Activated CD4-positive, alpha-beta T cell treated with anti-CD3 and anti-CD28 coated beads for 1 hour (primary cell): Measurements from ENCODE around the gene EGF.
"Not testable (repeated sequence)": the region's sequence is repeated elsewhere in the genome, so short reads cannot be mapped to it uniquely, and the experiment has no call there.

ENCODE experiments used
- DNase-seq: peaks from one replicate; pipeline ENCODE4 v3.0.0-alpha.2; 2020

Gene EGF

DNA sequence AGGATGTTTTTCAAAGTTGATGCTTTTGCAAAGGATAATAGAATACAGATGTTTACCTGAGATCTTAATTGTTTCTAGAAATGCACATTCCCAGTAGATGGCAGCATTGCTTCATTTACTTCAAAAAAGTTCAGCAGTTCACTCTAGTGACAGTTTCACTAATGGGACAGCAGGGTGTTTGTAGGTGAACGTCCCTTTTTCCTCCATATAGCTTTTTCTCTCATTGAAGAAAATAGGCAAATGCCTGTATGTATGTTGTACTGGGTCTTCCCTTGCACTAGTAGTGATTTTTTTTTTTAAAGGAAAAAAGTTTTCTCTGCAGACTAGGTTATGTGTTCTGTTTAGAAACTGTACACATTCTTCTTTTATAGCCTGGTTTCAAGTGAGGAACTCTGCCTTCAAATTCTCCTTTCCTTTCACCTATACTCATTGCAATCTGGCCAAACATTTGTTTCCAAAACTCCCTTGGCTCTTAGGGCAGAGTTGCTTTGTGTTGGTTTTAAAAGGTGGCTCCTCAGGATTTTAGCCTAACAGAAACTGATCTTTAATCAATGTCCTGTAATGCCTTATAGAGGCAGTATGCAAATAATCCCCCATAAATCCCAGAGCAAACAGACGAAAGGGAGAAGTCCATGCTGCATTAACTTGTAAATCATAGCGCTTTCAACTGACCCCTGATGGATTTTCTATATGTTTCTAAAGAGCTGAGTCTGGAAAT lies 86.3 kb downstream of the EGF start:
- DNase-seq: no peak

DNA sequence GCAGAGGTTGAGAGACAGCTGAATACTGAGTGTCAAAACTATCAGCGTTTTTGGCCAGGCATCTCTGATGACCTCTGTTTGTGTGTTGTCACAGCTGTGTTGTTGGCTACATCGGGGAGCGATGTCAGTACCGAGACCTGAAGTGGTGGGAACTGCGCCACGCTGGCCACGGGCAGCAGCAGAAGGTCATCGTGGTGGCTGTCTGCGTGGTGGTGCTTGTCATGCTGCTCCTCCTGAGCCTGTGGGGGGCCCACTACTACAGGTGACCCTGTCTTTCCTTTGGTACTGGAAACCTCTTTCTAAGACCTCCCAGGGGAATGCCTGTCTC lies 86.9 kb downstream of the EGF start:
- no peak for DNase-seq

DNA sequence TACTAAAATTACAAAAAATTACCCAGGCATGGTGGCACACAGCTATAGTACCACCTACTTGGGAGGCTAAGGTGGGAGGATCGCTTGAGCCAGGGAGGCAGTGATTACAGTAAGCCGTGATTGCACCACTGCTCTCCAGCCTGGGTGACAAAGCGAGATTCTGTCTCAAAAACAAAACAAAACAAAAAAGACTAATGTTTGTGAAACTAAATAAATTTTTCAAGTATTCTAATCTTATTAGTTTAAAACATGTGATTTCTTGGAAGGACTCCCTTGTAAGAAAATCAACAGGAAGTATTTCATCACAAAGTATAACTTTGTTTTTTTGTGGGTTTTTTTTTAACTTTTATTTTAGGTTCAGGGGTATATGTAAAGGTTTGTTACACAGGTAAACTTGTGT lies 89.6 kb downstream of the EGF start:
- no peak for DNase-seq

GRCh38 chr4:110003401-110004187 lies 90.9 kb downstream of the EGF start:
- DNase-seq: no peak

DNA sequence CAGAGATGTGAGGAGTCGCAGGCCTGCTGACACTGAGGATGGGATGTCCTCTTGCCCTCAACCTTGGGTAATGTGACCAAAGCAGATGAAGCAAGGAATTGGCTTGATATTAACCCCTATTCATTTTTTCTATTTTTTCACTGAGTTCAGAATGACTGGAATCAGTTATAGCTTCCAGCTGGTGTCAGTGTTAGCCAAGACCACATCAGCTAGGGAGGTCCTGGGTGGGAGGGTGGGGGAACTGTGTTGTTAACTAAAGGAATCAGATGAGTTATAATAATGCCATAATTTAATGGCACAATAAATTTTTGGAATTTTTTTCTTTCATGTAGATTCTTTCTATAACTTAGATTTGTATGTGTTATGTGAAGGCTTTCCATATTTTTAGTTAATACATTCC lies 91.9 kb downstream of the EGF start:
- no peak for DNase-seq

GRCh38 chr4:110005461-110006056 lies 92.9 kb downstream of the EGF start:
- DNase-seq: no peak

GRCh38 chr4:110007217-110007616 lies 94.5 kb downstream of the EGF start:
- no peak for DNase-seq

- DNase-seq: no peak
These were observed 95.9 kb downstream of the EGF start for GRCh38 chr4:110008540-110008939.

- DNase-seq: no peak
These were observed 96.9 kb downstream of the EGF start for GRCh38 chr4:110009550-110009949.

DNA sequence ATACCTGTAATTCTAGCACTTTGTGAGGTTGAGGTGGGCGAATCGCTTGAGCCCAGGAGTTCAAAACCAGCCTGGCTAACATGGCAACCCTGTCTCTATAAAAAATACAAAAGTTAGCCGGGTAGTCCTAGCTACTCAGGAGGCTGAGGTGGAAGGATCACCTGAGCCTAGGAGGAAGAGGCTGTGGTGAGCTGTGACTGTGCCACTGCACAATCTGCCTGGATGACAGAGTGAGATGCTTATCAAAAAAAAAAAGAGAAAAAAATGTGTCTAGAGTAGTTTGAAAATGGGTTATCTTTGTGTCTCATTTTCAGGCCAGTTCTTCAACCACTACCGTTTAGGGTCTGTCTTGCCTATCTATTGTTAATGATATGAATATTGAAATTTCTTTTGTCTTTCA lies 98.1 kb downstream of the EGF start:
- no peak for DNase-seq

DNA sequence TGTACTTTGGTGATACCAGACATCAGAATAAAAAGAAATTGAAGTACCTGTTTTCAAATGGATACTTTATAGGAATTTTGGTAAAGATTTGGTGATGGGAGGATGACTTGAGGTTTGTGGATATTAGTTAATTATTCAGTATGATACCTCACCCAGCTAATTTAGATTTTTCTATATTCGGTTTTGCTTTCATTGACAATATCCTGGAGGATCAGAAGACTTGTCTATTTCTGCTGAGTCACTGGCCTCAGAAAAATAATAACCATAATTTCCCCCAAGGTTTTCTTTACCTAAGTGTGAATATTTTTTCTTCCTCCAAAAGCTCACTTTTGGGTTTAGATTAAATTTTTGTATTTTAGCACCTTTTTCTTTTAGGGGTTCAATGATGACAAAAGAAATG lies 100.2 kb downstream of the EGF start:
- DNase-seq: no peak

GRCh38 chr4:110014233-110014632 lies 101.5 kb downstream of the EGF start:
- DNase-seq: no peak

GRCh38 chr4:110019153-110019552 lies 106.5 kb downstream of the EGF start:
- DNase-seq: no peak

GRCh38 chr4:110020139-110020538 lies 107.5 kb downstream of the EGF start:
- no peak for DNase-seq

GRCh38 chr4:110020646-110021443 lies 108.2 kb downstream of the EGF start:
- DNase-seq: no peak

GRCh38 chr4:110022457-110022856 lies 109.8 kb downstream of the EGF start:
- DNase-seq: no peak

DNA sequence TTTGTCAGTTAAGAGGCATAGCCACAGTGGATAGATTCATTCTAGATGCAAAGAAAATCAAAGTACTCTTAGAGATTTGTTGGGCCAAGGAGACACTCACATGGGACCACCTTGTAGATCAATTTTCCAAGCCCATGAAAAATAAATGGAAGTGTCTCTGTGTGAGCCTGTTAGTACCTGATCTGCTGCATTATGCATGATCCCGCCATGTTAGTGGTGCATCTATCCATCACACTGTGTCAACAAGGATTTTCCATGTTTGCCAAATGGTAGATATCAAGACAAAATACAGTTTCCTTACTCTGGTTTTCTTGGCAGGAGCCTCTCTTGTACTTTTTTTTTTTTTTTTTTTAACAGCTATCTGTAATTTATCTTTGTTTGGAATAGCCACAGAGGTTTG lies 112.4 kb downstream of the EGF start:
- DNase-seq: no peak

DNA sequence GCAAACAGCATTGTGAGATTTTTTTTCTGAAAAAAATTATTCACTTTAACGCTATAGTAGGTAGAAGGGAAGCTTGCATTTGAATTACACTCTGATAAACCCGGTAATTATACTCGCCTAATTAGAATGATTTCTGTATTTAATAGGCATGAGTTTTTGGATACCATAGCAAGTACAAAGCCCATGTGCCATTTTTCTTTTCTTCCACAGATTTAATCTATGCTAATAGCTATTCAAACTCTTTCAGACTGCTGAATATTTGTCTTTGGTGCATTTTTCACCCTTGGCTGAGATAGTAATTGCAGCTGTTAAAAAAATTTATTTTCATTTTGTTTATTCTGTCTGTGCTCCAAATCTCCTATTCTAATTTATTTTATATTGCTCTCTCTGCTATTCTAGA lies 113.0 kb downstream of the EGF start:
- DNase-seq: no peak

GRCh38 chr4:110032603-110033002 lies 119.9 kb downstream of the EGF start:
- no peak for DNase-seq

- DNase-seq: no peak
These were observed 120.8 kb downstream of the EGF start for GRCh38 chr4:110033355-110034025.

GRCh38 chr4:110034026-110034393 lies 121.3 kb downstream of the EGF start:
- no peak for DNase-seq

DNA sequence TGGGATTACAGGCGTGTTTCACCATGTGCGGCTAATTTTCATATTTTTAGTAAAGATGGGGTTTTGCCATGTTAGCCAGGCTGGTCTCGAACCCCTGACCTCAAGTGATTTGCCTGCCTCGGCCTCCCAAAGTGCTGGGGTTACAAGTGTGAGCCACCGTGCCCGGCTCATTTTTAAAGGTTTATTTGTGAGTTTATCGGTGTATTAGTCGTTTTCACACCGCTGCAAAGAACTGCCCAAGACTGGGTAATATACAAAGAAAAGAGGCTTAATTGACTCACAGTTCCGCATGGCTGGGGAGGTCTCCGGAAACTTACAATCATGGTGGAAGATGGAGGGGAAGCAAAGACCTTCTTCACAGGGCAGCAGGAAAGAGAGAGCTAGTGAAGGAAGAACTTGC lies 126.5 kb downstream of the EGF start:
- DNase-seq: not testable (repeated sequence)

GRCh38 chr4:110041735-110042134 lies 129.1 kb downstream of the EGF start:
- DNase-seq: no peak
